Spleen (tissue), 11 donors: ENCODE data around the gene LMLN. TPM values are rescaled to one million over a fixed set of nuclear protein-coding genes. Genes with fewer than 3 reads are reported as not detected.

Experiments
- DNase-seq: peaks from one replicate; pipeline ENCODE4 v3.0.0-alpha.2; 2020
- H3K27ac ChIP-seq, 8 donors: fragments of 200-600 bp; sonication (generic) in 7 of 8; 1 replicate in 4 of 8; 2 replicates in 4 of 8; pipeline versions ENCODE4 v1.5.0 to v1.8.0; 2016 to 2021; ENCODE audit warnings: inconsistent platforms in 4 of 8, mild to moderate bottlenecking in 4 of 8, moderate library complexity in 1 of 8
- H3K27me3 ChIP-seq, 7 donors: fragments of 200-600 bp; sonication (generic) in 6 of 7; replicated peaks in 1 of 7; 1 replicate in 4 of 7; 2 replicates in 3 of 7; pipeline versions ENCODE4 v1.5.0 to v1.8.0; 2016 to 2021; ENCODE audit warnings: inconsistent platforms in 3 of 7, mild to moderate bottlenecking in 1 of 7
- H3K36me3 ChIP-seq, 6 donors: fragments of 200-600 bp; sonication (generic) in 5 of 6; 1 replicate in 4 of 6; 2 replicates in 2 of 6; pipeline versions ENCODE4 v1.5.0 to v1.8.0; 2016 to 2021; ENCODE audit warnings: inconsistent platforms in 2 of 6
- H3K4me1 ChIP-seq, 6 donors: fragments of 200-600 bp; sonication (generic) in 5 of 6; 1 replicate in 3 of 6; 2 replicates in 3 of 6; pipeline versions ENCODE4 v1.5.0 to v1.8.0; 2016 to 2021; ENCODE audit warnings: inconsistent platforms in 3 of 6
- H3K4me3 ChIP-seq, 8 donors: fragments of 200-600 bp; sonication (generic) in 7 of 8; 1 replicate in 4 of 8; 2 replicates in 4 of 8; pipeline versions ENCODE4 v1.5.0 to v1.8.0; 2016 to 2021; ENCODE audit warnings: inconsistent platforms in 4 of 8, mild to moderate bottlenecking in 4 of 8, moderate library complexity in 2 of 8
- H3K9me3 ChIP-seq, 8 donors: fragments of 200-600 bp; sonication (generic) in 7 of 8; 1 replicate in 4 of 8; 2 replicates in 4 of 8; pipeline versions ENCODE4 v1.5.0 to v1.8.0; 2016 to 2021; ENCODE audit warnings: inconsistent platforms in 4 of 8
- CTCF ChIP-seq, 11 experiments: fragments of 200-600 bp in 7 of 11; fragments of 450-650 bp in 4 of 11; sonication (generic) in 4 of 11; IDR thresholded peaks in 8 of 11; conservative IDR thresholded peaks in 3 of 11; 1 replicate in 7 of 11; 2 replicates in 4 of 11; pipeline versions ENCODE4 v1.4.0 to v1.8.0; 2016 to 2021; ENCODE audit warnings: antibody characterized with exemption in 11 of 11, inconsistent platforms in 4 of 11, mild to moderate bottlenecking in 1 of 11
- POLR2A ChIP-seq, 3 donors: fragments of 450-650 bp; IDR thresholded peaks; one replicate each; pipeline ENCODE4 v1.5.1; 2017; ENCODE audit warnings: antibody characterized with exemption in 3 of 3, mild to moderate bottlenecking in 1 of 3
- POLR2AphosphoS5 ChIP-seq, 3 donors: sonication (generic); formaldehyde crosslinking; IDR thresholded peaks; one replicate each; pipeline ENCODE4 v1.5.1; 2017; ENCODE audit warnings: antibody characterized with exemption in 3 of 3
- WGBS, 5 donors: extraction: QIAGEN DNeasy Blood & Tissue Kit in 3 of 5; methylation state at CpG; one replicate each; pipeline versions ENCODE4 v1.1.5 to v1.1.7; 2013 to 2018; 5-methylcytosine and 5-hydroxymethylcytosine counted together
- intact Hi-C: fragments of 100-400 bp; cut with DNase I; formaldehyde crosslinking; loops from one replicate; pipeline ENCODE4 v1.15.0; 2023; ENCODE audit warnings: low total_unique reads
- polyA plus RNA-seq, 3 donors: library from polyadenylated mRNA; stranded (reverse); fragments of 200-250 nt; gene quantifications; one replicate each; pipeline ENCODE4 v1.2.1, GENCODE V29; 2013
- total RNA-seq, 7 donors: library from RNA; depleted of rRNA in 3 of 7; stranded (reverse); fragments of >200 nt in 3 of 7; fragmentation: NEBNext Ultra II Directional in 4 of 7; extraction: Animal tissue kit (Norgen Biotek cat#: 25700) in 4 of 7; gene quantifications; one replicate each; pipeline versions ENCODE4 v1.1.0 to v1.2.1, GENCODE V29; 2016 to 2021
- donor health status: healthy with polysubstance abuse.
- donor health status: DM: no; HTN: no; CAD: no; lungs with moderate emphysema.
- donor health status: DM: no; HTN: no; CAD: no.
- donor health status: Bipolar disorder and iron deficiency.
- donor health status: healthy.
- donor health status: DM: no; HTN: no; CAD: no.
- donor health status: DM: yes; HTN: yes; CAD: no.

Gene LMLN
- total and polyA plus RNA-seq, 10 donors = 0.52 to 5.9 (median 3.2) TPM

- TF ChIP-seq CTCF (IDR thresholded peaks at IDR 0.05 in 8 of 11, conservative IDR thresholded peaks at IDR 0.05 in 3 of 11) (no peak), POLR2AphosphoS5 (IDR thresholded peaks at IDR 0.05) (no peak), POLR2A (IDR thresholded peaks at IDR 0.05) (no peak)
- intact Hi-C loops = no loop called here
- Histone ChIP-seq H3K9me3 (no peaks in the 10 kb centered on the region), H3K36me3 (peaks cover 0 to 21% (median 0%) of the 10 kb centered on the region in 6 donors), H3K27ac (no peak overlapping the region), H3K4me3 (no peak overlapping the region), H3K4me1 (no peaks in the 10 kb centered on the region), H3K27me3 (no peaks in the 10 kb centered on the region)
- 80 to 87% (median 86%) methylated on average over 4 of the region's 4 CpGs for WGBS, 5 donors
- DNase-seq = no peak
These were observed 58.4 kb downstream of the LMLN start for GRCh38 chr3:198018416-198018815.

DNA sequence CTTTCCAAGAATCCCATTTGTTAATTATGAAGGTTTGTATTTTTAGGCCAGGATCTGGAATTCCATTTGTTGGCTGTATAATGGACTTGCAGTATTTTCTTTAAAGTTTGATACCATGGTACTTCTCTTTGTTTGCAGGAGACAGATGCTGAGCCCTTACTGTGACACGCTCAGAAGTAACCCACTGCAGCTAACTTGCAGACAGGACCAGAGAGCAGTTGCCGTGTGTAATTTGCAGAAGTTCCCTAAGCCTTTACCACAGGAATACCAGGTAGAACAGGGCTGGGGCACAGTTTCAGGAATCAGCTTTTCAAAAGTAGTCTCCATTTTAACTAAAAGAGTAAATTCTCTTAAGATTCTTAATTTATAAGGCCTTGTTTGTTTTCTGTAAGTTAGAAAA is 59.1 kb downstream of the LMLN start:
- H3K4me3 ChIP-seq = no peak overlapping the region
- WGBS, 5 donors = 79 to 94% (median 82%) methylated on average over 2 of the region's 2 CpGs
- H3K27me3 ChIP-seq = no peaks in the 10 kb centered on the region
- no peaks in the 10 kb centered on the region for H3K4me1 ChIP-seq
- peaks cover 0 to 21% (median 0%) of the 10 kb centered on the region in 6 donors for H3K36me3 ChIP-seq
- intact Hi-C loops = no loop called here
- no peak for DNase-seq
- no peaks in the 10 kb centered on the region for H3K9me3 ChIP-seq
- TF ChIP-seq POLR2A (IDR thresholded peaks at IDR 0.05) = no peak
- no peak for TF ChIP-seq POLR2AphosphoS5 (IDR thresholded peaks at IDR 0.05)
- TF ChIP-seq CTCF (IDR thresholded peaks at IDR 0.05 in 8 of 11, conservative IDR thresholded peaks at IDR 0.05 in 3 of 11) = no peak
- H3K27ac ChIP-seq = no peak overlapping the region

DNA sequence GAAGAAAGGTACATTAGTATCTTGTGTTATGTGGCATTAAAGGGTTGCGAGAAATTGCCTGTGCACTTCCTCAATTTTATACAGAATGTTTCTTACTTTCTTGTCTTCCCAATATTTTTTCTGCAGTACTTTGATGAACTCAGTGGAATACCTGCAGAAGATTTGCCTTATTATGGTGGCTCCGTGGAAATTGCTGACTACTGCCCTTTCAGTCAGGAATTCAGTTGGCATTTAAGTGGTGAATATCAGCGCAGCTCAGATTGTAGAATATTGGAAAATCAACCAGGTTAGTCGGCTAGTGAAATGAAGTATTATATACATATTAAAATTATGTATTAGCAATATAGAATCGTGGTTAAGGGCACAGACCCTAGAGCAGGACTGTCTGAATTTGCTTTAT is 61.3 kb downstream of the LMLN start:
- H3K36me3 ChIP-seq = peaks cover 0 to 32% (median 3%) of the 10 kb centered on the region in 6 donors
- H3K4me1 ChIP-seq = no peaks in the 10 kb centered on the region
- H3K9me3 ChIP-seq = no peaks in the 10 kb centered on the region
- intact Hi-C loops = no loop called here
- no peak for DNase-seq
- H3K27me3 ChIP-seq = no peaks in the 10 kb centered on the region
- TF ChIP-seq POLR2AphosphoS5 (IDR thresholded peaks at IDR 0.05) (no peak), CTCF (IDR thresholded peaks at IDR 0.05 in 8 of 11, conservative IDR thresholded peaks at IDR 0.05 in 3 of 11) (no peak), POLR2A (IDR thresholded peaks at IDR 0.05) (no peak)
- 91 to 96% (median 92%) methylated on average over 5 of the region's 5 CpGs for WGBS, 5 donors
- H3K27ac ChIP-seq = no peak overlapping the region
- H3K4me3 ChIP-seq = no peak overlapping the region

DNA sequence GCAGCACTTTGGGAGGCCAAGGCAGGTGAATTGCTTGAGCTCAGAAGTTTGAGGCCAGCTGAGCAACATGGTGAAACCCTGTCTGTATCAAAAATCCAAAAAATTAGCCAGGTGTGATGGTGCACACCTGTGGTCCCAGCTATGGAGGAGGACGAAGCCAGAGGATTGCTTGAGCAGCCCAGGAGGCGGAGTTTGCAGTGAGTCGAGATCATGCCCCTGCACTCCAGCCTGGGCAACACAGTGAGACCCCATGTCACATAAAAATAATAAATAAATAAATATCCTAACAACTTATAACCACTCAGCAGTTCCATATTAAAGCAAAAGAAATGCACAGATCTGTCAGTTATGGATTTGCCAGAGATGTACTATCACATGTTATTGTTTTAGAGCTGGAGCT is 62.6 kb downstream of the LMLN start:
- WGBS, 5 donors = 92 to 94% (median 93%) methylated on average over 3 of the region's 3 CpGs
- DNase-seq = no peak
- H3K27me3 ChIP-seq = no peaks in the 10 kb centered on the region
- H3K4me1 ChIP-seq = no peaks in the 10 kb centered on the region
- H3K27ac ChIP-seq = no peak overlapping the region
- TF ChIP-seq CTCF (IDR thresholded peaks at IDR 0.05 in 8 of 11, conservative IDR thresholded peaks at IDR 0.05 in 3 of 11) (no peak), POLR2A (IDR thresholded peaks at IDR 0.05) (no peak), POLR2AphosphoS5 (IDR thresholded peaks at IDR 0.05) (no peak)
- intact Hi-C loops = no loop called here
- no peaks in the 10 kb centered on the region for H3K9me3 ChIP-seq
- H3K4me3 ChIP-seq = no peak overlapping the region
- H3K36me3 ChIP-seq = peaks cover 0 to 32% (median 3%) of the 10 kb centered on the region in 6 donors
